AG09319 (cell line): ENCODE results near the gene ZBTB18.
A peak's percentile ranks its signal among the peaks of the same experiment; 100 is the strongest.

Source experiments
- DNase-seq: peaks from one replicate; pipeline ENCODE4 v3.0.0-alpha.2; 2010; ENCODE audit warnings: low read depth; ENCODE audit errors: extremely low read depth
- CTCF ChIP-seq: IDR thresholded peaks from 2 replicates; pipeline ENCODE4 v1.5.1; 2011; ENCODE audit warnings: low read depth, mild to moderate bottlenecking, inconsistent platforms, low read length, moderate library complexity

The ZBTB18 gene

GRCh38 chr1:244050835-244051444 lies at the start of gene ZBTB18:
ZBTB18 (plus strand) TSS chr1:244051283; CDS start chr1:244051432, 149 bp downstream.
- DNase-seq, result no peak
- TF ChIP-seq CTCF, result no peak

- DNase-seq, result no peak
- no peak for TF ChIP-seq CTCF
Observed at GRCh38 chr1:244002721-244003120, 48.4 kb upstream of the ZBTB18 start.

GRCh38 chr1:244005455-244005854 lies 45.6 kb upstream of the ZBTB18 start:
- no peak for TF ChIP-seq CTCF
- DNase-seq, result no peak

- DNase-seq, result no peak
- TF ChIP-seq CTCF, result no peak
Observed at GRCh38 chr1:244006381-244006901, 44.6 kb upstream of the ZBTB18 start.

GRCh38 chr1:244006961-244007360 lies 44.1 kb upstream of the ZBTB18 start:
- no peak for TF ChIP-seq CTCF
- DNase-seq, result no peak

GRCh38 chr1:244010191-244010590 lies 40.9 kb upstream of the ZBTB18 start:
- TF ChIP-seq CTCF, result no peak
- no peak for DNase-seq

- no peak for TF ChIP-seq CTCF
- DNase-seq, result peak; percentile 14
Observed at GRCh38 chr1:244010703-244011123, 40.4 kb upstream of the ZBTB18 start.
